ENCODE data around the gene GARIN5A. TPM values are rescaled to one million over a fixed set of nuclear protein-coding genes. Genes with fewer than 3 reads are reported as not detected.
A peak's percentile ranks its signal among the peaks of the same experiment; 100 is the strongest.

The GARIN5A gene
- total RNA-seq, 1 experiment from 2014 or later, result 0.84 TPM

DNA sequence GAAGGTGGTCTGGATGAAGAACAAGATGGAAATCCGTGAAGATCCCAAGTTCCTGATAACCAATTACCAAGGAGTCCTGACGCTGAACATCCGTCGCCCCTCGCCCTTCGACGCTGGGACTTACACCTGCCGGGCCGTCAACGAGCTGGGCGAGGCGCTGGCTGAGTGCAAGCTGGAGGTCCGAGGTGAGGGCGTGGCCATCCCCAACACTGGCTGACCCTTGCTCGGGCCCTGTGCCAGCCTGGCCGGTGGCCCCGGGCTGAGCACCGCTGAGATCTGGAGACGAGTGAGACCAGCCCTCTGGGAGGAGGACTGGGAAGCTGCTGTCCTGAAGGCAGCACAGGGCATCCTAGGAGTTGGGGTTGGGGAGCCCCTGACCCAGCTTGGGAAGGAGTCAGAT lies 12.3 kb downstream of the GARIN5A start:
- no peak for DNase-seq (ENCODE audit: low spot score)
- no TSS peak for BruUV-seq (replicated peaks)
- Histone ChIP-seq H3K9me3 (ENCODE audit: low read depth, low read length, poor library complexity, severe bottlenecking) (no peaks in the 10 kb centered on the region), H3K27me3 (replicated peaks; ENCODE audit: insufficient read depth, low read depth, low read length, poor library complexity) (no peaks in the 10 kb centered on the region), H3K4me3 (ENCODE audit: low read depth, low read length, poor library complexity, severe bottlenecking) (no peak overlapping the region), H3K4me1 (ENCODE audit: insufficient read depth, low read length, poor library complexity, severe bottlenecking) (no peaks in the 10 kb centered on the region), H3K27ac (ENCODE audit: low read depth, low read length, poor library complexity, severe bottlenecking) (no peak overlapping the region), H3K36me3 (ENCODE audit: insufficient read depth, low read length, poor library complexity, severe bottlenecking) (no peaks in the 10 kb centered on the region)
- TF ChIP-seq EZH2 (IDR thresholded peaks at IDR 0.05; ENCODE audit: borderline replicate concordance, low read depth, low read length, poor library complexity, severe bottlenecking) (no peak), CTCF (conservative IDR thresholded peaks at IDR 0.05; ENCODE audit: low read depth, low read length) (no peak)
- intact Hi-C loops (cut with micrococcal nuclease; ENCODE audit: unreplicated experiment), result no loop called here
- CTCF ChIA-PET, result no interaction called here
- POLR2A ChIA-PET (ENCODE audit: low non-redundant PET), result no interaction called here

GRCh38 chr19:50462970-50463369 lies 13.7 kb downstream of the GARIN5A start:
- DNase-seq (ENCODE audit: low spot score), result no peak
- POLR2A ChIA-PET (ENCODE audit: low non-redundant PET), result no interaction called here
- H3K27me3 ChIP-seq (replicated peaks; ENCODE audit: insufficient read depth, low read depth, low read length, poor library complexity), result peaks cover 4% of the 10 kb centered on the region
- BruUV-seq (replicated peaks), result no TSS peak
- CTCF ChIA-PET, result no interaction called here
- no peak for TF ChIP-seq CTCF (conservative IDR thresholded peaks at IDR 0.05; ENCODE audit: low read depth, low read length)
- no peak for TF ChIP-seq EZH2 (IDR thresholded peaks at IDR 0.05; ENCODE audit: borderline replicate concordance, low read depth, low read length, poor library complexity, severe bottlenecking)
- H3K9me3 ChIP-seq (ENCODE audit: low read depth, low read length, poor library complexity, severe bottlenecking), result no peaks in the 10 kb centered on the region
- H3K27ac ChIP-seq (ENCODE audit: low read depth, low read length, poor library complexity, severe bottlenecking), result no peak overlapping the region
- no peaks in the 10 kb centered on the region for H3K36me3 ChIP-seq (ENCODE audit: insufficient read depth, low read length, poor library complexity, severe bottlenecking)
- H3K4me1 ChIP-seq (ENCODE audit: insufficient read depth, low read length, poor library complexity, severe bottlenecking), result peaks cover 5% of the 10 kb centered on the region
- H3K4me3 ChIP-seq (ENCODE audit: low read depth, low read length, poor library complexity, severe bottlenecking), result no peak overlapping the region
- intact Hi-C loops (cut with micrococcal nuclease; ENCODE audit: unreplicated experiment), result no loop called here

- DNase-seq (ENCODE audit: low spot score), result peak; percentile 75
- H3K27me3 ChIP-seq (replicated peaks; ENCODE audit: insufficient read depth, low read depth, low read length, poor library complexity), result peaks cover 4% of the 10 kb centered on the region
- BruUV-seq (replicated peaks), result no TSS peak
- no peak overlapping the region for H3K4me3 ChIP-seq (ENCODE audit: low read depth, low read length, poor library complexity, severe bottlenecking)
- intact Hi-C loops (cut with micrococcal nuclease; ENCODE audit: unreplicated experiment), result loop anchor here (1.0 to 2.0 kb wide), 2 partner anchors 93 to 104 kb away; no protein-coding TSS in a partner anchor
- CTCF ChIA-PET, result interaction anchor here (1.0 to 1.5 kb wide), 3 partner anchors 14 to 104 kb away, joined by 3 to 8 read pairs (median 5); no protein-coding TSS in a partner anchor
- no peaks in the 10 kb centered on the region for H3K36me3 ChIP-seq (ENCODE audit: insufficient read depth, low read length, poor library complexity, severe bottlenecking)
- POLR2A ChIA-PET (ENCODE audit: low non-redundant PET), result no interaction called here
- H3K27ac ChIP-seq (ENCODE audit: low read depth, low read length, poor library complexity, severe bottlenecking), result no peak overlapping the region
- TF ChIP-seq EZH2 (IDR thresholded peaks at IDR 0.05; ENCODE audit: borderline replicate concordance, low read depth, low read length, poor library complexity, severe bottlenecking) (no peak), CTCF (conservative IDR thresholded peaks at IDR 0.05; ENCODE audit: low read depth, low read length) (peak; percentile 86)
- peaks cover 5% of the 10 kb centered on the region for H3K4me1 ChIP-seq (ENCODE audit: insufficient read depth, low read length, poor library complexity, severe bottlenecking)
- H3K9me3 ChIP-seq (ENCODE audit: low read depth, low read length, poor library complexity, severe bottlenecking), result no peaks in the 10 kb centered on the region
Measured at GRCh38 chr19:50461066-50461875, 15.4 kb downstream of the GARIN5A start.
